ENCODE measurements around the gene DNAJC3. TPM values are rescaled to one million over a fixed set of nuclear protein-coding genes. Genes with fewer than 3 reads are reported as not detected.

Gene DNAJC3
- total and polyA plus RNA-seq, 9 of the 15 experiments (the other 6 are each of a cell fraction or from before 2014, with no cell fraction given): 7.8 to 21.8 (median 10.4) TPM

GRCh38 chr13:95714142-95714832, 37.3 kb downstream of the DNAJC3 start:
- in situ Hi-C loops (cut with MboI) (no loop called here), intact Hi-C loops (cut with micrococcal nuclease) (no loop called here)
- ATAC-seq: no peak
- H3K27ac ChIP-seq (ENCODE audit: extremely low read depth, low read depth, low read length): no peak overlapping the region
- CTCF ChIA-PET (ENCODE audit: low intra/inter-chr PET ratio): interaction anchor here (0.6 kb wide), 1 partner anchor 91 kb away, joined by 4 read pairs; no protein-coding TSS in a partner anchor
- no peaks in the 10 kb centered on the region for H3K79me2 ChIP-seq (ENCODE audit: control insufficient read depth, insufficient read depth, low read length)
- H3K36me3 ChIP-seq (ENCODE audit: control insufficient read depth, insufficient read depth, low read length): peaks cover 26% of the 10 kb centered on the region; the same call in 2 of the 3 replicates
- no peak overlapping the region for H3K9ac ChIP-seq (ENCODE audit: insufficient read depth in 1 of 2, low read depth in 2 of 2, low read length in 2 of 2)
- no peak overlapping the region for H3K4me3 ChIP-seq
- no peaks in the 10 kb centered on the region for H3K27me3 ChIP-seq (ENCODE audit: control insufficient read depth in 2 of 2, insufficient read depth in 2 of 2, low read length in 2 of 2)
- 89% methylated on average over 2 of the region's 3 CpGs for WGBS (ENCODE audit: insufficient coverage, low coverage, missing lambda C conversion rate)
- POLR2A ChIA-PET: interaction anchor here (0.6 kb wide), 1 partner anchor 152 kb away, joined by 3 read pairs; no protein-coding TSS in a partner anchor
- no peak overlapping the region for H3K4me2 ChIP-seq (ENCODE audit: insufficient read depth, low read length)
- H2AFZ ChIP-seq (ENCODE audit: low read depth, low read length): no peak overlapping the region
- no peak for DNase-seq (ENCODE audit: extremely low read depth in 1 of 4, low spot score in 3 of 4)
- no peaks in the 10 kb centered on the region for H4K20me1 ChIP-seq (replicated peaks; ENCODE audit: control insufficient read depth, insufficient read depth, low read length)
- no TSS peak for BruUV-seq (replicated peaks)
- H3K9me1 ChIP-seq (ENCODE audit: control insufficient read depth, insufficient read depth, low read length): no peaks in the 10 kb centered on the region
- no peaks in the 10 kb centered on the region for H3K9me3 ChIP-seq (replicated peaks; ENCODE audit: control insufficient read depth, insufficient read depth, low read depth, low read length)
- H3K4me1 ChIP-seq (replicated peaks in 1 of 2; ENCODE audit: control insufficient read depth in 2 of 2, insufficient read depth in 2 of 2, low read length in 2 of 2): no peaks in the 10 kb centered on the region
- FAIRE-seq: no peak
- TF ChIP-seq ZNF695 (CRISPR knock-in tag; IDR thresholded peaks at IDR 0.05) (no peak), GATAD2A (IDR thresholded peaks at IDR 0.05) (no peak), GTF2A2 (tag; IDR thresholded peaks at IDR 0.05) (no peak), NCOR1 (IDR thresholded peaks at IDR 0.05) (no peak), ILF3 (IDR thresholded peaks at IDR 0.05; ENCODE audit: borderline replicate concordance) (no peak), TCF15 (CRISPR knock-in tag; IDR thresholded peaks at IDR 0.05) (no peak), ETS2 (tag; IDR thresholded peaks at IDR 0.05; ENCODE audit: borderline replicate concordance, poor library complexity, severe bottlenecking) (no peak), DACH1 (IDR thresholded peaks at IDR 0.05; ENCODE audit: partially characterized antibody) (no peak), ZBTB33 (CRISPR knock-in tag; IDR thresholded peaks at IDR 0.05) (no peak), MYBL2 (IDR thresholded peaks at IDR 0.05; ENCODE audit: low read depth) (no peak), MYBL2 (CRISPR knock-in tag; IDR thresholded peaks at IDR 0.05; ENCODE audit: borderline replicate concordance) (no peak), TCF3 (CRISPR knock-in tag; IDR thresholded peaks at IDR 0.05) (no peak), CLOCK (CRISPR knock-in tag; IDR thresholded peaks at IDR 0.05; ENCODE audit: borderline replicate concordance) (no peak), JUND (IDR thresholded peaks at IDR 0.05; ENCODE audit: borderline replicate concordance, low read depth, low read length) (no peak), JUND (tag; IDR thresholded peaks at IDR 0.05; ENCODE audit: borderline replicate concordance, low read depth, low read length) (no peak), ZNF197 (CRISPR knock-in tag; IDR thresholded peaks at IDR 0.05; ENCODE audit: low read depth) (no peak), ZNF584 (CRISPR knock-in tag; IDR thresholded peaks at IDR 0.05; ENCODE audit: low read depth) (no peak), RFX5 (IDR thresholded peaks at IDR 0.05; ENCODE audit: low read depth, low read length) (no peak)

Measured in K562 (cell line).